Mesendoderm (in vitro differentiated cells): Measurements from ENCODE around the gene GPC1.

Source experiments
- DNase-seq: peaks from one replicate; pipeline ENCODE4 v3.0.0; 2013
- H2AK5ac ChIP-seq: 2 replicates; pipeline ENCODE4 v1.6.1; 2013; ENCODE audit warnings: low read length, inconsistent platforms
- H2BK120ac ChIP-seq: 2 replicates; pipeline ENCODE4 v1.6.1; 2013; ENCODE audit warnings: low read depth, mild to moderate bottlenecking, low read length, moderate library complexity, mixed read lengths
- H2BK15ac ChIP-seq: replicated peaks from 2 replicates; pipeline ENCODE4 v1.6.1; 2013; ENCODE audit warnings: low read depth, mild to moderate bottlenecking, moderate library complexity
- H2BK5ac ChIP-seq: 2 replicates; pipeline ENCODE4 v1.6.1; 2013; ENCODE audit warnings: low read length, inconsistent platforms
- H3K18ac ChIP-seq: 2 replicates; pipeline ENCODE4 v1.6.1; 2013; ENCODE audit warnings: mild to moderate bottlenecking, low read length, mixed read lengths
- H3K23ac ChIP-seq: one replicate; pipeline ENCODE4 v1.6.1; 2013; ENCODE audit warnings: low read length
- H3K27ac ChIP-seq: 2 replicates; pipeline ENCODE4 v1.5.1; 2013; ENCODE audit warnings: low read depth, mild to moderate bottlenecking, inconsistent platforms, low read length, moderate library complexity
- H3K27me3 ChIP-seq: 2 replicates; pipeline ENCODE4 v1.6.1; 2013; ENCODE audit warnings: low read length, control low read depth, mild to moderate bottlenecking, inconsistent platforms; ENCODE audit not compliant: insufficient read depth, poor library complexity
- H3K36me3 ChIP-seq: 2 replicates; pipeline ENCODE4 v1.6.1; 2013; ENCODE audit warnings: low read length, inconsistent platforms; ENCODE audit not compliant: control insufficient read depth, insufficient read depth
- H3K4ac ChIP-seq: one replicate; pipeline ENCODE4 v1.6.1; 2013; ENCODE audit warnings: low read depth, mild to moderate bottlenecking, low read length, moderate library complexity
- H3K4me1 ChIP-seq: 2 replicates; pipeline ENCODE4 v1.6.1; 2013; ENCODE audit warnings: low read depth, low read length, inconsistent platforms; ENCODE audit not compliant: control insufficient read depth
- H3K4me2 ChIP-seq: 2 replicates; pipeline ENCODE4 v1.6.1; 2013; ENCODE audit warnings: low read length
- H3K4me3 ChIP-seq: 2 replicates; pipeline ENCODE4 v1.5.1; 2013; ENCODE audit warnings: mild to moderate bottlenecking, low read length
- H3K56ac ChIP-seq: one replicate; pipeline ENCODE4 v1.6.1; 2013; ENCODE audit warnings: low read length
- H3K79me1 ChIP-seq: 2 replicates; pipeline ENCODE4 v1.6.1; 2013; ENCODE audit warnings: low read length, inconsistent platforms
- H3K79me2 ChIP-seq: 2 replicates; pipeline ENCODE4 v1.6.1; 2013; ENCODE audit warnings: mild to moderate bottlenecking, low read length; ENCODE audit not compliant: control insufficient read depth, insufficient read depth
- H3K9ac ChIP-seq: 2 replicates; pipeline ENCODE4 v1.6.1; 2013; ENCODE audit warnings: low read length, inconsistent platforms
- H4K5ac ChIP-seq: one replicate; pipeline ENCODE4 v1.6.1; 2013; ENCODE audit warnings: low read length
- H4K8ac ChIP-seq: one replicate; pipeline ENCODE4 v1.6.1; 2013; ENCODE audit warnings: low read depth, mild to moderate bottlenecking, control low read depth, low read length, moderate library complexity
- WGBS: extraction: QIAGEN DNeasy Blood & Tissue Kit; methylation state at CpG from one replicate; pipeline ENCODE4 v1.1.7; 2013; ENCODE audit warnings: low lambda C conversion rate, missing lambda C conversion rate; ENCODE audit not compliant: insufficient coverage; ENCODE audit errors: extremely low coverage; 5-methylcytosine and 5-hydroxymethylcytosine counted together

Gene GPC1

GRCh38 chr2:240452462-240453256 is 17.2 kb downstream of the GPC1 start:
- Histone ChIP-seq H3K4ac (no peak overlapping the region), H3K79me2 (no peaks in the 10 kb centered on the region), H3K4me2 (peak overlapping the region; percentile 78), H2BK120ac (no peak overlapping the region), H4K5ac (no peak overlapping the region), H3K4me1 (peaks cover 6% of the 10 kb centered on the region), H3K79me1 (no peaks in the 10 kb centered on the region), H3K27me3 (peaks cover 12% of the 10 kb centered on the region), H2AK5ac (no peak overlapping the region), H2BK15ac (no peak overlapping the region), H4K8ac (no peak overlapping the region), H3K56ac (peak overlapping the region; percentile 79), H2BK5ac (no peak overlapping the region), H3K23ac (no peak overlapping the region), H3K18ac (no peak overlapping the region), H3K9ac (peak overlapping the region; percentile 52), H3K4me3 (no peak overlapping the region), H3K27ac (no peak overlapping the region), H3K36me3 (no peaks in the 10 kb centered on the region)
- WGBS, result no CpG with 5 or more reads among the region's 103 CpGs
- peak; percentile 50 for DNase-seq

GRCh38 chr2:240453461-240454105 is 18.1 kb downstream of the GPC1 start:
- Histone ChIP-seq H2BK5ac (no peak overlapping the region), H3K79me1 (no peaks in the 10 kb centered on the region), H3K4me3 (no peak overlapping the region), H2BK15ac (no peak overlapping the region), H3K27ac (no peak overlapping the region), H3K9ac (no peak overlapping the region), H3K18ac (peak overlapping the region; percentile 9), H3K27me3 (peaks cover 12% of the 10 kb centered on the region), H3K4me1 (peaks cover 11% of the 10 kb centered on the region), H3K36me3 (no peaks in the 10 kb centered on the region), H4K8ac (no peak overlapping the region), H3K56ac (no peak overlapping the region), H4K5ac (no peak overlapping the region), H3K79me2 (no peaks in the 10 kb centered on the region), H2BK120ac (no peak overlapping the region), H3K4me2 (peak overlapping the region; percentile 15), H3K23ac (no peak overlapping the region), H2AK5ac (no peak overlapping the region), H3K4ac (no peak overlapping the region)
- DNase-seq, result no peak
- WGBS, result no CpG with 5 or more reads among the region's 81 CpGs

- no peak overlapping the region for H2BK120ac ChIP-seq
- H2AK5ac ChIP-seq, result no peak overlapping the region
- H3K27me3 ChIP-seq, result peaks cover 12% of the 10 kb centered on the region
- H3K56ac ChIP-seq, result no peak overlapping the region
- no peaks in the 10 kb centered on the region for H3K36me3 ChIP-seq
- no peak overlapping the region for H2BK15ac ChIP-seq
- DNase-seq, result no peak
- no peak overlapping the region for H3K27ac ChIP-seq
- H3K9ac ChIP-seq, result no peak overlapping the region
- H4K5ac ChIP-seq, result no peak overlapping the region
- no peak overlapping the region for H3K4me3 ChIP-seq
- no peaks in the 10 kb centered on the region for H3K79me2 ChIP-seq
- no CpG with 5 or more reads among the region's 35 CpGs for WGBS
- no peak overlapping the region for H3K4me2 ChIP-seq
- H4K8ac ChIP-seq, result no peak overlapping the region
- H2BK5ac ChIP-seq, result no peak overlapping the region
- H3K23ac ChIP-seq, result no peak overlapping the region
- H3K4ac ChIP-seq, result no peak overlapping the region
- no peak overlapping the region for H3K18ac ChIP-seq
- H3K79me1 ChIP-seq, result no peaks in the 10 kb centered on the region
- H3K4me1 ChIP-seq, result peaks cover 11% of the 10 kb centered on the region
These were observed 18.8 kb downstream of the GPC1 start for GRCh38 chr2:240454106-240454901.

- no peak overlapping the region for H3K56ac ChIP-seq
- H3K18ac ChIP-seq, result no peak overlapping the region
- peaks cover 11% of the 10 kb centered on the region for H3K4me1 ChIP-seq
- no peak overlapping the region for H2BK5ac ChIP-seq
- peaks cover 12% of the 10 kb centered on the region for H3K27me3 ChIP-seq
- no peak overlapping the region for H3K9ac ChIP-seq
- no CpG with 5 or more reads among the region's 7 CpGs for WGBS
- no peak overlapping the region for H3K23ac ChIP-seq
- H4K5ac ChIP-seq, result no peak overlapping the region
- no peak overlapping the region for H3K4ac ChIP-seq
- H3K4me2 ChIP-seq, result no peak overlapping the region
- no peaks in the 10 kb centered on the region for H3K79me1 ChIP-seq
- H3K36me3 ChIP-seq, result no peaks in the 10 kb centered on the region
- no peak overlapping the region for H3K4me3 ChIP-seq
- no peak overlapping the region for H4K8ac ChIP-seq
- no peak overlapping the region for H3K27ac ChIP-seq
- H2AK5ac ChIP-seq, result no peak overlapping the region
- no peak overlapping the region for H2BK15ac ChIP-seq
- H3K79me2 ChIP-seq, result no peaks in the 10 kb centered on the region
- no peak overlapping the region for H2BK120ac ChIP-seq
- no peak for DNase-seq
These were observed 19.8 kb downstream of the GPC1 start for GRCh38 chr2:240455272-240455646.

GRCh38 chr2:240455647-240456446 is 20.4 kb downstream of the GPC1 start:
- no peak overlapping the region for H2BK5ac ChIP-seq
- H4K8ac ChIP-seq, result no peak overlapping the region
- peak overlapping the region; percentile 56 for H3K56ac ChIP-seq
- H2BK15ac ChIP-seq, result no peak overlapping the region
- no peak overlapping the region for H2BK120ac ChIP-seq
- peaks cover 11% of the 10 kb centered on the region for H3K4me1 ChIP-seq
- H3K4ac ChIP-seq, result no peak overlapping the region
- H3K27ac ChIP-seq, result no peak overlapping the region
- H3K4me2 ChIP-seq, result no peak overlapping the region
- H3K79me1 ChIP-seq, result no peaks in the 10 kb centered on the region
- peak overlapping the region; percentile 13 for H3K18ac ChIP-seq
- no CpG with 5 or more reads among the region's 55 CpGs for WGBS
- H2AK5ac ChIP-seq, result no peak overlapping the region
- H3K23ac ChIP-seq, result no peak overlapping the region
- H3K4me3 ChIP-seq, result no peak overlapping the region
- no peak overlapping the region for H4K5ac ChIP-seq
- H3K9ac ChIP-seq, result peak overlapping the region; percentile 38
- no peaks in the 10 kb centered on the region for H3K79me2 ChIP-seq
- no peaks in the 10 kb centered on the region for H3K36me3 ChIP-seq
- no peak for DNase-seq
- H3K27me3 ChIP-seq, result peaks cover 12% of the 10 kb centered on the region
